Muscle of leg (tissue), 11 donors: Measurements from ENCODE around the gene ZNF583. TPM values are rescaled to one million over a fixed set of nuclear protein-coding genes. Genes with fewer than 3 reads are reported as not detected.

Experiments used
- DNase-seq: peaks from one replicate; pipeline ENCODE4 v3.0.0; 2013
- H3K27ac ChIP-seq: one replicate; pipeline ENCODE4 v1.5.1; 2013; ENCODE audit warnings: mild to moderate bottlenecking, low read length, control low read depth
- H3K27me3 ChIP-seq: one replicate; pipeline ENCODE4 v1.6.1; 2013; ENCODE audit warnings: low read length; ENCODE audit not compliant: control insufficient read depth, insufficient read depth
- H3K36me3 ChIP-seq: one replicate; pipeline ENCODE4 v1.6.1; 2013; ENCODE audit warnings: low read length; ENCODE audit not compliant: control insufficient read depth, insufficient read depth
- H3K4me1 ChIP-seq: one replicate; pipeline ENCODE4 v1.6.1; 2013; ENCODE audit warnings: low read length; ENCODE audit not compliant: control insufficient read depth, insufficient read depth
- H3K4me3 ChIP-seq: one replicate; pipeline ENCODE4 v1.5.1; 2013; ENCODE audit warnings: low read length, control low read depth
- H3K9me3 ChIP-seq: replicated peaks from 2 replicates; pipeline ENCODE4 v1.6.1; 2013; ENCODE audit warnings: low read depth, low read length; ENCODE audit not compliant: control insufficient read depth
- WGBS: methylation state at CpG from one replicate; pipeline ENCODE4 v1.1.5; 2013; ENCODE audit warnings: missing lambda C conversion rate; ENCODE audit not compliant: insufficient coverage; 5-methylcytosine and 5-hydroxymethylcytosine counted together
- polyA plus RNA-seq, 8 donors: library from polyadenylated mRNA; unstranded; fragments of 120-200 nt; gene quantifications; one replicate each; pipeline versions ENCODE4 v1.2.1 to v1.2.3, GENCODE V29; 2013; ENCODE audit warnings: inconsistent platforms in 1 of 8, low replicate concordance in 1 of 8; ENCODE audit not compliant: insufficient read length in 8 of 8, insufficient read depth in 1 of 8
- total RNA-seq: library from RNA; stranded (reverse); fragments of 120-200 nt; gene quantifications from one replicate; pipeline ENCODE4 v1.2.4, GENCODE V29; 2013

ZNF583 gene
- total and polyA plus RNA-seq, 9 donors: 4.1 to 10.3 (median 6.9) TPM

DNA sequence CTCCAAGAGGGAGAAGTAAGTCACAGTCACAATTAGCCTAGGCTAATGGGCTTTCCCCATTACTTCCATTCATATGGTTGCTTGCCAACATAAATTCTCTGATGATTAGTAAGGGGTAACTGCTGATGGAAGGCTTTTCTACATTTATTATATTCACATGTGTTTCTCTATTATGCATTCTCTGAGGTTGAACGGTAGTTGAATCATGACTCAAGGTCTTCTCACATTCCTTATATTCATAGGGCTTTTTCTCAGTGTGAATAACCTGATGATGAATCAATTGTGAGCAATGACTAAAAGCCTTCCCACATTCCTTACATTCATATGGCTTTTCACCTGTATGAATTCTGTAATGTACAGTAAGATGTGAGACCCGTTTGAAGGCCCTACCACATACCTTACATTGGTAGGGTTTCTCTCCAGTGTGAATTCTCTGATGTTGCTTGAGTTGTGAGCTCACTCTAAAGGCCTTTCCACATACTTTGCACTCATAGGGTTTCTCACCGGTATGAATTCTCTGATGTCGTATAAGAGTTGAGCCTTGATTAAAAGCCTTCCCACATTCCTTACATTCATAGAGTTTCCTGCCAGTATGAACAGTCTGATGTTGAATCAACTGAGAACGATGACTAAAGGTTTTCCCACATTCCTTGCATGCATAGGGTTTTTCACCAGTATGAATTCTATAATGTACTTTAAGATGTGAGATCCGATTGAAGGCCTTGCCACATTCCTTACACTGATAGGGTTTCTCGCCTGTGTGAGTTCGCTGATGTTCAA lies 20.1 kb upstream of the ZNF583 start:
- no peak overlapping the region for H3K27ac ChIP-seq
- peaks cover 22% of the 10 kb centered on the region for H3K9me3 ChIP-seq
- no peaks in the 10 kb centered on the region for H3K4me1 ChIP-seq
- DNase-seq: no peak
- no peaks in the 10 kb centered on the region for H3K27me3 ChIP-seq
- peaks cover 11% of the 10 kb centered on the region for H3K36me3 ChIP-seq
- no CpG with 5 or more reads among the region's 8 CpGs for WGBS
- no peak overlapping the region for H3K4me3 ChIP-seq

- Histone ChIP-seq H3K4me1 (peaks cover 2% of the 10 kb centered on the region), H3K4me3 (peak within 1 kb of the TSS; percentile 90), H3K27me3 (no peaks in the 10 kb centered on the region), H3K9me3 (peaks cover 2% of the 10 kb centered on the region), H3K36me3 (peaks cover 19% of the 10 kb centered on the region), H3K27ac (peak within 1 kb of the TSS; percentile 93)
- peak; percentile 99 for DNase-seq
- WGBS: under 1% methylated on average over 62 of the region's 73 CpGs
Measured at GRCh38 chr19:56393119-56394012, 10.8 kb upstream of the ZNF583 start, which contains the start of gene ZNF582. ZNF582 (minus strand) TSS chr19:56393534; CDS start chr19:56391752, 1,782 bp downstream.

DNA sequence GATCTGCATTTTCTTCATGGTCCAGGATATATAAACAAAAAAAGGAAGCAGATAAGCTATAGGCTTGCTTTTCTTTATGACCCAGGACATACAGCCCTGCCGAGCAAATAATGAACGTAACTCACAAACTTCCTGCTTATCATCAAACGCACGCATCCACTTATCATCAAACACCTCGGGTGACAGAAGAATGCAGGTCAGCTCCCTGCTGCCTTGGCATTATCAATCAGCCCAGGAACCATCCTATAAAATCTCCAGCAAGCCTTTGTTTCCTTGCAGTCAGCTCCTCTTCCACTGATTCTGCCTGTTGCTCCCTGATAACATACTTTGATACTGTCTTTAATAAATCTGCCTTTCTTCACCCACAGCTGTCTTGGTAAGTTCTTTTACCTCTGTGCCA lies 5.3 kb upstream of the ZNF583 start:
- Histone ChIP-seq H3K36me3 (peaks cover 22% of the 10 kb centered on the region), H3K27me3 (no peaks in the 10 kb centered on the region), H3K4me3 (no peak overlapping the region), H3K27ac (no peak overlapping the region), H3K9me3 (peaks cover 17% of the 10 kb centered on the region), H3K4me1 (peaks cover 6% of the 10 kb centered on the region)
- WGBS: 89% methylated on average over 4 of the region's 5 CpGs
- no peak for DNase-seq

GRCh38 chr19:56400485-56400884 lies 3.6 kb upstream of the ZNF583 start:
- Histone ChIP-seq H3K36me3 (peaks cover 22% of the 10 kb centered on the region), H3K9me3 (peaks cover 18% of the 10 kb centered on the region), H3K4me1 (peaks cover 18% of the 10 kb centered on the region), H3K4me3 (no peak overlapping the region), H3K27ac (no peak overlapping the region), H3K27me3 (no peaks in the 10 kb centered on the region)
- 100% methylated on average over 1 of the region's 4 CpGs for WGBS
- DNase-seq: no peak

GRCh38 chr19:56403261-56403660 lies 871 bp upstream of the ZNF583 start:
- DNase-seq: no peak
- 60% methylated on average over 2 of the region's 9 CpGs for WGBS
- H3K4me3 ChIP-seq: peak overlapping the region; percentile 93
- peaks cover 26% of the 10 kb centered on the region for H3K36me3 ChIP-seq
- peak overlapping the region; percentile 99 for H3K27ac ChIP-seq
- H3K9me3 ChIP-seq: peaks cover 33% of the 10 kb centered on the region
- H3K4me1 ChIP-seq: peaks cover 18% of the 10 kb centered on the region
- no peaks in the 10 kb centered on the region for H3K27me3 ChIP-seq

DNA sequence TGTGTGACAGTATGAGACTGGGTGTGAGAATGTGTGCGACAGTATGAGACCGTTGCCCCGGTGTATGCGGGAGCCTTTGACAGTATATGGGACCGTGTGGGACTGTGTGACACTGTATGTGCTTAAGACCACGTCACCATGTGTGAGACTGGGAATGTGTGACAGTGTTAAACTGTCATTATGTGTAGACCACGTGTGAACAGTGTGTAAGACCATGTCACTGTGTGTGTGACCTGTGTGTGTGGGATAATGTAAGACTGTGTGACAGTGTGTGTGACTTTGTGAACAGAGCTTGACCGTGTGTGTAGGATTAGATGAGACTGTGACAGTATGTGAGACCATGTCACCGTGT lies 549 bp downstream of the ZNF583 start:
- WGBS: 55% methylated on average over 9 of the region's 9 CpGs
- peak overlapping the region; percentile 71 for H3K27ac ChIP-seq
- H3K9me3 ChIP-seq: peaks cover 40% of the 10 kb centered on the region
- no peaks in the 10 kb centered on the region for H3K27me3 ChIP-seq
- H3K4me3 ChIP-seq: peak overlapping the region; percentile 93
- peaks cover 18% of the 10 kb centered on the region for H3K4me1 ChIP-seq
- no peak for DNase-seq
- H3K36me3 ChIP-seq: peaks cover 24% of the 10 kb centered on the region

DNA sequence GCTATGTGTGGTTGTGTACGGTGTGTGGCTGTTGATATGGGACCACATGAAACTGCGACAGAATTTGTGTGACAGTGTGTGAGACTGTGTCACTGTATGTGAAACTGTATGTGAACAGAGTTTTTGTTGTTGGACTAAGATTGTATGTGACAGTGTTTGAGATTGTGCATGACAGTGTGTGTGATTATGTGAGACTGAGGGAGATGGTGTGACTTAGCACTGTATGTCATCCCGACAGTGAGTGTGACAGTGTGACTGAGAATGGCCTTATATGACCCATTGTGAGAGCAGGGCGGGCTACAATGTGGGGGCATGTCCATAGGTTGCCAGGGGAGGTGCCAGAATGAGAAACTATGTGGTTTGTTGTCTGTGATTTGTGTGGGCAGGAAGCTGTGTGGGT lies 930 bp downstream of the ZNF583 start:
- no peak for DNase-seq
- H3K27me3 ChIP-seq: no peaks in the 10 kb centered on the region
- H3K4me3 ChIP-seq: peak overlapping the region; percentile 93
- 89% methylated on average over 4 of the region's 4 CpGs for WGBS
- peaks cover 18% of the 10 kb centered on the region for H3K4me1 ChIP-seq
- peaks cover 38% of the 10 kb centered on the region for H3K9me3 ChIP-seq
- peaks cover 24% of the 10 kb centered on the region for H3K36me3 ChIP-seq
- H3K27ac ChIP-seq: no peak overlapping the region

DNA sequence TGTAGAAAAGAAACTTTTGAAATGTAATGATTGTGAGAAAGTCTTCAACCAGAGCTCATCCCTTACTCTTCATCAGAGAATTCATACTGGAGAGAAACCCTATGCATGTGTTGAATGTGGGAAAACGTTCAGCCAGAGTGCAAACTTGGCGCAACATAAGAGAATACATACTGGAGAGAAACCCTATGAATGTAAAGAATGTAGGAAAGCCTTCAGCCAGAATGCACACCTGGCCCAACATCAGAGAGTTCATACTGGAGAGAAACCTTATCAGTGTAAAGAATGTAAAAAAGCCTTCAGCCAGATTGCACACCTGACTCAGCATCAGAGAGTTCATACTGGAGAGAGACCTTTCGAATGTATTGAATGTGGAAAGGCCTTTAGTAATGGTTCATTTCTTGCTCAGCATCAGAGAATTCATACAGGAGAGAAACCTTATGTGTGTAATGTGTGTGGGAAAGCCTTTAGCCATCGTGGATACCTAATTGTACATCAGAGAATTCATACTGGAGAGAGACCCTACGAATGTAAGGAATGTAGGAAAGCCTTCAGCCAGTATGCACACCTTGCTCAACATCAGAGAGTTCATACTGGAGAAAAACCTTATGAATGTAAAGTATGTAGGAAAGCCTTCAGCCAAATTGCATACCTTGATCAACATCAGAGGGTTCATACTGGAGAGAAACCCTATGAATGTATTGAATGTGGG lies 19.3 kb downstream of the ZNF583 start:
- Histone ChIP-seq H3K4me1 (no peaks in the 10 kb centered on the region), H3K27ac (no peak overlapping the region), H3K9me3 (peaks cover 86% of the 10 kb centered on the region), H3K36me3 (peaks cover 9% of the 10 kb centered on the region), H3K27me3 (no peaks in the 10 kb centered on the region), H3K4me3 (no peak overlapping the region)
- no peak for DNase-seq
- no CpG with 5 or more reads among the region's 5 CpGs for WGBS

DNA sequence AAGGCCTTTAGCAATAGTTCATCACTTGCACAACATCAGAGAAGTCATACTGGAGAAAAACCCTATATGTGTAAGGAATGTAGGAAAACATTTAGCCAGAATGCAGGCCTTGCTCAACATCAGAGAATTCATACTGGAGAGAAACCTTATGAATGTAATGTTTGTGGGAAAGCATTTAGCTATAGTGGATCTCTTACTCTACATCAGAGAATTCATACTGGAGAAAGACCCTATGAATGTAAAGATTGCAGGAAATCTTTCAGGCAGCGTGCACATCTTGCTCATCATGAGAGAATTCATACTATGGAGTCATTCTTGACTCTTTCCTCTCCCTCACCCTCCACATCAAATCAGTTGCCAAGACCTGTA lies 19.8 kb downstream of the ZNF583 start:
- Histone ChIP-seq H3K4me1 (no peaks in the 10 kb centered on the region), H3K27me3 (no peaks in the 10 kb centered on the region), H3K36me3 (peaks cover 9% of the 10 kb centered on the region), H3K9me3 (peaks cover 86% of the 10 kb centered on the region), H3K27ac (no peak overlapping the region), H3K4me3 (no peak overlapping the region)
- no peak for DNase-seq
- WGBS: no CpG with 5 or more reads among the region's 1 CpG
